HepG2 (cell line): ENCODE measurements around the gene SPON2. TPM values are rescaled to one million over a fixed set of nuclear protein-coding genes. Genes with fewer than 3 reads are reported as not detected.

Source experiments
- ATAC-seq: fragments of 200-7000 bp; cut with Tn5 transposase; 3 replicates; pipeline ENCODE4 v1.9.1; 2020; ENCODE audit warnings: mild to moderate bottlenecking, moderate library complexity
- BruUV-seq: library from RNA; stranded (reverse); fragments of 400-500 nt; replicated peaks from 2 replicates; lab custom pipeline; 2021; lab: Mats Ljungman, UMichigan
- CTCF ChIA-PET: fragments of 300-600 bp; formaldehyde crosslinking; extraction: SDS; loops from one replicate; lab custom pipeline; 2021; ENCODE audit warnings: low total read pairs, inconsistent platforms, low intra/inter-chr PET ratio; lab: Yijun Ruan, JAX
- POLR2A ChIA-PET: fragments of 350-600 bp; sonication (Branson Sonifier 250); formaldehyde crosslinking; loops from one replicate; lab custom pipeline; 2020; ENCODE audit warnings: antibody characterized with exemption, inconsistent platforms; lab: Yijun Ruan, JAX
- DNase-seq: peaks from one replicate; pipeline ENCODE4 v3.0.0-alpha.2; 2015; ENCODE audit warnings: low spot score
- FAIRE-seq: peaks from 3 replicates; lab custom pipeline; 2011; peaks lifted over from hg19 to GRCh38; lab: Jason Lieb, UNC
- H2AFZ ChIP-seq: one replicate; pipeline ENCODE4 v1.6.1; 2011; ENCODE audit warnings: low read length, inconsistent platforms
- H3K27ac ChIP-seq: fragments of 300-600 bp; 3 replicates; pipeline ENCODE4 v1.8.0; 2011; ENCODE audit warnings: mixed run types, mild to moderate bottlenecking, mixed read lengths, low read length, inconsistent platforms; ENCODE audit not compliant: insufficient read depth; ENCODE audit errors: extremely low read length
- H3K27me3 ChIP-seq, 2 experiments: fragments of 200-600 bp in 1 of 2; 2 replicates in 1 of 2; 3 replicates in 1 of 2; pipeline versions ENCODE4 v1.6.0 to v1.8.0; 2011; ENCODE audit warnings: low read length in 2 of 2, mild to moderate bottlenecking in 2 of 2, moderate library complexity in 2 of 2, inconsistent platforms in 1 of 2; ENCODE audit not compliant: insufficient read depth in 2 of 2, control insufficient read depth in 1 of 2
- H3K36me3 ChIP-seq, 2 experiments: fragments of 200-600 bp in 1 of 2; replicated peaks in 1 of 2; 2 replicates in 1 of 2; 3 replicates in 1 of 2; pipeline versions ENCODE4 v1.5.1 to v1.8.0; 2011; ENCODE audit warnings: low read length in 2 of 2, inconsistent platforms in 1 of 2; ENCODE audit not compliant: insufficient read depth in 2 of 2, control insufficient read depth in 1 of 2
- H3K4me1 ChIP-seq: 2 replicates; pipeline ENCODE4 v1.5.1; 2012; ENCODE audit warnings: low read length, inconsistent platforms; ENCODE audit not compliant: insufficient read depth
- H3K4me2 ChIP-seq: 2 replicates; pipeline ENCODE4 v1.6.0; 2011; ENCODE audit warnings: low read depth, low read length, inconsistent platforms
- H3K4me3 ChIP-seq, 3 experiments: fragments of 200-600 bp in 1 of 3; sonication (generic), shearing (Covaris generic) in 1 of 3; replicated peaks in 1 of 3; 2 replicates each; pipeline ENCODE4 v1.5.1; 2011 to 2016; ENCODE audit warnings: low read length in 3 of 3, inconsistent platforms in 2 of 3, low read depth in 2 of 3, mild to moderate bottlenecking in 2 of 3, control low read depth in 1 of 3, mixed read lengths in 1 of 3; ENCODE audit not compliant: insufficient read depth in 1 of 3
- H3K79me2 ChIP-seq: one replicate; pipeline ENCODE4 v1.6.1; 2011; ENCODE audit warnings: low read length, inconsistent platforms; ENCODE audit not compliant: insufficient read depth
- H3K9ac ChIP-seq: 2 replicates; pipeline ENCODE4 v1.6.0; 2011; ENCODE audit warnings: mild to moderate bottlenecking, low read depth, low read length, inconsistent platforms; ENCODE audit not compliant: insufficient read depth
- H3K9me3 ChIP-seq: 2 replicates; pipeline ENCODE4 v1.5.1; 2012; ENCODE audit warnings: mild to moderate bottlenecking, low read length
- H4K20me1 ChIP-seq: 2 replicates; pipeline ENCODE4 v1.6.0; 2011; ENCODE audit warnings: inconsistent platforms, mild to moderate bottlenecking, low read length, moderate library complexity; ENCODE audit not compliant: insufficient read depth
- EHMT2 ChIP-seq: fragments of 200-600 bp; sonication (generic); IDR thresholded peaks from 2 replicates; pipeline ENCODE4 v1.7.0; 2017; ENCODE audit warnings: antibody characterized with exemption, low read depth, low read length, borderline replicate concordance
- HNRNPL ChIP-seq: fragments of 200-400 bp; formaldehyde crosslinking; IDR thresholded peaks from 2 replicates; pipeline ENCODE4 v1.6.1; 2017; ENCODE audit warnings: mild to moderate bottlenecking, low read depth, low read length
- MAF1 ChIP-seq: sonication (generic); formaldehyde crosslinking; IDR thresholded peaks from 2 replicates; pipeline ENCODE4 v1.5.0; 2020; ENCODE audit warnings: missing genetic modification reagents, borderline replicate concordance
- ZNF7 ChIP-seq: IDR thresholded peaks from 2 replicates; pipeline ENCODE4 v1.6.1; 2016; ENCODE audit warnings: missing biosample characterization, missing genetic modification reagents
- ZNF788 ChIP-seq: sonication (generic); formaldehyde crosslinking; IDR thresholded peaks from 2 replicates; pipeline ENCODE4 v1.5.0; 2020; ENCODE audit warnings: mild to moderate bottlenecking, missing genetic modification reagents, borderline replicate concordance
- ZSCAN21 ChIP-seq: sonication (generic); formaldehyde crosslinking; IDR thresholded peaks from 2 replicates; pipeline ENCODE4 v1.8.0; 2022; ENCODE audit warnings: mild to moderate bottlenecking, missing genetic modification reagents, moderate library complexity, borderline replicate concordance
- WGBS: methylation state at CpG from one replicate; pipeline ENCODE4 v1.1.6; 2017; ENCODE audit warnings: low lambda C conversion rate; 5-methylcytosine and 5-hydroxymethylcytosine counted together
- in situ Hi-C: cut with HindIII; loops from 2 replicates; pipeline ENCODE4 v1.10.0; 2017; ENCODE audit warnings: low pct_unique_long_range_greater_than_20kb; ENCODE audit not compliant: extremely low pct_ligation_motif_present
- intact Hi-C: fragments of 100-400 bp; cut with micrococcal nuclease; formaldehyde crosslinking; loops from one replicate; pipeline ENCODE4 v1.10.0; 2022; ENCODE audit not compliant: unreplicated experiment
- polyA plus RNA-seq, 8 experiments: library from polyadenylated mRNA; depleted of rRNA in 3 of 8; stranded (reverse) in 7 of 8; unstranded in 1 of 8; fragments of >200 nt; fragmentation: Illumina TruSeq in 4 of 8; extraction: Trizol in 4 of 8; gene quantifications; 2 replicates each; pipeline versions ENCODE4 v1.2.1 to v1.2.3, GENCODE V29; 2011 to 2016; ENCODE audit warnings: low read depth in 4 of 8, missing spikeins in 1 of 8, mixed read lengths in 1 of 8; ENCODE audit not compliant: insufficient read depth in 1 of 8
- total RNA-seq, 5 experiments: library from RNA; depleted of rRNA; stranded (reverse); fragments of >200 nt; fragmentation: Illumina TruSeq; extraction: Trizol; gene quantifications; 2 replicates each; pipeline ENCODE4 v1.2.3, GENCODE V29; 2016; ENCODE audit warnings: low read depth in 1 of 5
- TF ChIP-seq, protein P1 (sequence below), 2 experiments: sonication (generic) in 1 of 2; formaldehyde crosslinking in 1 of 2; IDR thresholded peaks; 2 replicates each; pipeline versions ENCODE4 v1.5.1 to v1.6.1; 2011 to 2020; ENCODE audit warnings: borderline replicate concordance in 1 of 2, low read depth in 1 of 2, low read length in 1 of 2, mild to moderate bottlenecking in 1 of 2, missing genetic modification reagents in 1 of 2, moderate library complexity in 1 of 2
- TF ChIP-seq, protein P2 (sequence below): sonication (generic); formaldehyde crosslinking; IDR thresholded peaks from 2 replicates; pipeline ENCODE4 v1.4.0; 2020; ENCODE audit warnings: mild to moderate bottlenecking, missing genetic modification reagents

Gene SPON2
- total and polyA plus RNA-seq, 2 of the 13 experiments (the other 11 are each of a cell fraction or from before 2014, with no cell fraction given) = 17.4 to 55.2 TPM

DNA sequence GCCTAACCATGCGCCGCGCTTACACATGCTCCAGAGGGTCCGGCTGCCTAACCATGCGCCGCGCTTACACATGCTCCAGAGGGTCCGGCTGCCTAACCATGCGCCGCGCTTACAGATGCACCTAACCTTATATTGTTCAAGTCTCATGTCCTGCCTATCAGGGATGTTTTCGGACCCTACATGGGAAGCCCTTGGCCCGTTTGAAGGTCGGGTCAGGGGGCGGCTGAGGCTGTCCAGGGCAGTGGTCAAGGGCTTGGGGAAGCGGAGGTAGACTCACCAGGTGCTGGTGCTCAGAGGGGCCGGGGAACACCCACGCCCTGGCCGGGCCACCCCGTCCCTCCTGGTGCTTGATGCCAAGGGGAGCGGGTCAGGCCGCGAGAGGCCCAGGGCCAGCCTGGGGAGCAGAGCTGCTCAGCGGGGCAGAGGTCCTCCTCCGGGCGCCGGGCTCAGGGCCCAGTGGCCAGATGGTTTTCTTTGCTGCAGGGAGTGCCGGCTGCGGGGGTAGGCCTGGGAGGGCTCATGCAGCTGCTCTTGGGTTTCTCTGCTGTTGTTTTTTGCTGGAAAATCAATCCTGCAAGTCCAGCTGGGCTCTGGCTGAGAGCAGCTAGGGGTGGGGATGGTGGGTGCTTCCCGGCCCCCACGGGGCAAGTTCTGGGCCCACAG, 35.4 kb upstream of the SPON2 start:
- intact Hi-C loops = no loop called here
- TF ChIP-seq EHMT2 (no peak), MAF1 (no peak), ZNF7 (CRISPR knock-in tag) (no peak), ZNF788 (no peak), ZSCAN21 (CRISPR knock-in tag) (0 out of 2 replicates have a peak, but pooled peaks have one; percentile 16), HNRNPL (0 out of 2 replicates have a peak, but pooled peaks have one; percentile 29)
- TF ChIP-seq, protein P1, sequence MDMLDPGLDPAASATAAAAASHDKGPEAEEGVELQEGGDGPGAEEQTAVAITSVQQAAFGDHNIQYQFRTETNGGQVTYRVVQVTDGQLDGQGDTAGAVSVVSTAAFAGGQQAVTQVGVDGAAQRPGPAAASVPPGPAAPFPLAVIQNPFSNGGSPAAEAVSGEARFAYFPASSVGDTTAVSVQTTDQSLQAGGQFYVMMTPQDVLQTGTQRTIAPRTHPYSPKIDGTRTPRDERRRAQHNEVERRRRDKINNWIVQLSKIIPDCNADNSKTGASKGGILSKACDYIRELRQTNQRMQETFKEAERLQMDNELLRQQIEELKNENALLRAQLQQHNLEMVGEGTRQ (IDR thresholded peaks at IDR 0.05; ENCODE audit: low read depth, low read length) = no peak
- TF ChIP-seq, protein P1 (CRISPR knock-in tag; IDR thresholded peaks at IDR 0.05; ENCODE audit: borderline replicate concordance) = no peak
- TF ChIP-seq, protein P2, sequence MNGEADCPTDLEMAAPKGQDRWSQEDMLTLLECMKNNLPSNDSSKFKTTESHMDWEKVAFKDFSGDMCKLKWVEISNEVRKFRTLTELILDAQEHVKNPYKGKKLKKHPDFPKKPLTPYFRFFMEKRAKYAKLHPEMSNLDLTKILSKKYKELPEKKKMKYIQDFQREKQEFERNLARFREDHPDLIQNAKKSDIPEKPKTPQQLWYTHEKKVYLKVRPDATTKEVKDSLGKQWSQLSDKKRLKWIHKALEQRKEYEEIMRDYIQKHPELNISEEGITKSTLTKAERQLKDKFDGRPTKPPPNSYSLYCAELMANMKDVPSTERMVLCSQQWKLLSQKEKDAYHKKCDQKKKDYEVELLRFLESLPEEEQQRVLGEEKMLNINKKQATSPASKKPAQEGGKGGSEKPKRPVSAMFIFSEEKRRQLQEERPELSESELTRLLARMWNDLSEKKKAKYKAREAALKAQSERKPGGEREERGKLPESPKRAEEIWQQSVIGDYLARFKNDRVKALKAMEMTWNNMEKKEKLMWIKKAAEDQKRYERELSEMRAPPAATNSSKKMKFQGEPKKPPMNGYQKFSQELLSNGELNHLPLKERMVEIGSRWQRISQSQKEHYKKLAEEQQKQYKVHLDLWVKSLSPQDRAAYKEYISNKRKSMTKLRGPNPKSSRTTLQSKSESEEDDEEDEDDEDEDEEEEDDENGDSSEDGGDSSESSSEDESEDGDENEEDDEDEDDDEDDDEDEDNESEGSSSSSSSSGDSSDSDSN (CRISPR knock-in tag) = 0 out of 2 replicates have a peak, but pooled peaks have one; percentile 2
- TF ChIP-seq, all 625 proteins: peak for 3
- Histone ChIP-seq H3K4me1 (peaks cover 45% of the 10 kb centered on the region), H3K9me3 (no peaks in the 10 kb centered on the region), H3K4me3 (no peak overlapping the region), H4K20me1 (no peaks in the 10 kb centered on the region), H3K4me2 (no peak overlapping the region), H3K27ac (no peak overlapping the region), H3K36me3 (peaks cover 0 to 5% of the 10 kb centered on the region in 2 experiments; a peak in 1 of 5 replicates), H2AFZ (no peak overlapping the region), H3K9ac (no peak overlapping the region), H3K27me3 (no peaks in the 10 kb centered on the region), H3K79me2 (peaks cover 2% of the 10 kb centered on the region)
- WGBS = 82% methylated on average over 17 of the region's 31 CpGs
- in situ Hi-C loops = loop anchor here (5.0 kb wide), 1 partner anchor 35 kb away; the partner anchor contains the start of gene SPON2
- CTCF ChIA-PET = no interaction called here
- ATAC-seq (peak; percentile 10), FAIRE-seq (no peak), DNase-seq (no peak)
- POLR2A ChIA-PET = no interaction called here
- BruUV-seq = no TSS peak
